NCI-H2227 treated with DMSO at 0.1 percent for 48 hours (cell line): Measurements from ENCODE around the gene AAR2.

Experiments used
- DNase-seq: peaks from one replicate; lab custom pipeline; 2025; lab: John Stamatoyannopoulos, UW

AAR2 gene, protein sequence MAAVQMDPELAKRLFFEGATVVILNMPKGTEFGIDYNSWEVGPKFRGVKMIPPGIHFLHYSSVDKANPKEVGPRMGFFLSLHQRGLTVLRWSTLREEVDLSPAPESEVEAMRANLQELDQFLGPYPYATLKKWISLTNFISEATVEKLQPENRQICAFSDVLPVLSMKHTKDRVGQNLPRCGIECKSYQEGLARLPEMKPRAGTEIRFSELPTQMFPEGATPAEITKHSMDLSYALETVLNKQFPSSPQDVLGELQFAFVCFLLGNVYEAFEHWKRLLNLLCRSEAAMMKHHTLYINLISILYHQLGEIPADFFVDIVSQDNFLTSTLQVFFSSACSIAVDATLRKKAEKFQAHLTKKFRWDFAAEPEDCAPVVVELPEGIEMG

DNA sequence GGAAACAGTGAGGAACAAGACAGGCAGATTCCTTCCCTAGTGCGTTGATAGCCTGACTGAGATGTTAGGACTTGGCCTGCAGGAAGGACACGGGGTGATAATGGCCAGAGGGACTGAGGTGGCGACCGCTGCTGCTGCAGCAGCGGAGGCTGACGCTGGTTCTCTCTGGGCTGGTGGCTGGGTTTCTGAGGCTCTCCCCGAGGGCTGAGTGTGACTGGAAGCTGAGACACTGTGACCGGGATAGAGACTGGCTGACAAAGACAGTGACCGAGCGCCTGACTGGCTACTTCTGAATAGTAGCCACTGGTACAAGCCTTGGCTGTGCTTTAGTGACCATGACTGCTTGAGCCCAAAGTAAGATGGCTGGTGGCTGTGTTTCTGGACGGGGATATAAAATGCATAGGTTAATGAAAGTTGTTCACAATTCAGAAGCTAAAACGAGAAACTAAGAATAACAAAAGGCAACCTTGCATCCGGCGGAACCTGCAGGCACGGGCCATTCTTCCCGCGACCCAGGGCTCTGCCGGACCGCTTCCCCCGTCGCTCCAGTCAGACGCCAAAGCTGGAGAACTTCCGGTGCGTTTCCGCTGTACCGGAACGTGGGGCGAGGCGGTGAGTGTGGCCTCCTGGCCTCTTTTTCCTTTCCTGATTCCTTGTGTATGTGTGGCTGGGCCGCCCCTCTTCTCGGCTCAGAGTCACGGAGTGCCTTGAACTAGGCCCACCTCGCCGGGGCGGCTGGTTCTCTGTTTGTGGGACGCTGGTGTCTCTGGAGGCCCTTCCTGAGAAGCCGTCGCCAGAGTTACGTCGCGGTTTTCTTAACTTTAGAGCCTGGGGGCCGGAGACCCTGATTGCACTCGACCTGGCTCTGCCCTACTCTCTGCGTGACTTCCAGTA, at the start of gene AAR2:
Gene AAR2 (plus strand): TSS at position 587 of the 894 bp plus-strand sequence. CDS start 3,391 bp downstream, outside the sequence.
- peak; percentile 84 for DNase-seq

DNA sequence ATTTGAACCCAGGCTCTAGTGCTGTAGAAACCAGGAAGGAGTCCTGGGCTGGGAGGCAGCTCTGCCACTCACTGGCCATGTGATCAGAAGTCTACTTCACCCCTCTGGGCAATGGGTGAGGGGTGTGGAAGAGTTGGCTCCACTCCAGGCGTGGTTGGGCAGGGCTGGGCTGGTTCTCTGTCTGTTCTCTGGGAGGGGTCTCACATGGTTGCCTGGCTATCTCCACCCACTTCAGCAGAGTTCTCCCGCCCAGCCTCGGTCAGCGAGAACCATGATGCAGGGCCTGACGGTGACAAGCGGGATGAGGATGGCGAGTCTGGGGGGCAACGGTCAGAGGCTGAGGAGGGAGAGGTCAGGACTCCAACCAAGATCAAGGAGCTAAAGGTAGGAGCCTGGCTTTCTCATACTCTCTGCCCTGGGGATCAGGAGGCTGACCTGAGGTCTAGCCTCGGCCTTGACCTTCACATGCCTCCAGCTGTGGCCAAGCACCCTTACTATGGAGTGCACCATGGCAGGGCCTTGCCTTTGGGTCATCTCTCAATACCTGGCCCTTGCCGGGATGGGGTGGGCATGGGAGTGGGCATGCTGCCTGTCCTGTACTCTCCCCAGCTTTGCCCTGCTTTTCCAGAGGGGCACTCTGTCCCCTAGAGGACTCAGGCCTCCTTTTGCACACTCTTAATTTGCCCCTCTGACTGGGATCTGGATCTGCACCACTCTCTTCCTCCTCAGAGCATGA, 42.1 kb upstream of the AAR2 start:
- DNase-seq, result no peak

DNA sequence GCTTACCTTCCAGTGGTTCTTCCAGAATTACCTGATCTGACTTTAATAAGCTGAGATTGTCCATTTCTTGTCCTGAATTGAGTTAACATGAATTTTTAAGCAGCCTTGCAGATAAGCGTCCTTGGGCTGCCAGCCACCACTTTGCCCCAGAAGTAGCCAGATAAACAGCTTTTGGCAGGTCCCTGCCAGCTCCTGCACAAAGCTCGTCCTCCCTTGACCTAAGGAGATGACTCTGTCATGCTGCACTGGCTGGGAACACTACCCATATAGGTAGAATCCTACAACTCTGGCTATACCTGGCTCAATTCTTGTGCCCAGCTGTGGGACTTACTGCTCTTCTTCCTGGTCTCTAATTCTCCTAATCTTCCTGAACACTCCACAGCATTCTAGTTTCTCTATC, 39.6 kb upstream of the AAR2 start:
- DNase-seq, result no peak

DNA sequence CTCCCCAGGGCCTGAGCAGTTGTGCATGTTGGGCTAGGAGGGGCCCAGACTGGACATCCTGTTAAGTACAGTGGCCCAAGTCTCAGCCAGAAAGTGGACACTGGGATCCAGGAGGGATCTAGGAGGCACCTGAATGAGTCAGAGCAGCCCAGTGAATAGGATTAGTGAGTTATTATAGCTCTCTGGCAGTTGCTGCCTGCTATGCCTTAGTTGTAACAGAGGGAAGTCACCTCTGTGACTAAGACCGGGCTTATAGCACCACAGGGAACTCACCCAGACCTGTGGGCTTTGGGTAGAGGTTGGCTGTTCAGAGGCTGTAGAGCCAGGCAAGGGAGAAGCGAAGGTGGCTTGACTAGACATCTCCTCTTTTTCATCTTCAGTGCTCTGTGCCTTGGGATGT, 39.0 kb upstream of the AAR2 start:
- DNase-seq, result no peak

DNA sequence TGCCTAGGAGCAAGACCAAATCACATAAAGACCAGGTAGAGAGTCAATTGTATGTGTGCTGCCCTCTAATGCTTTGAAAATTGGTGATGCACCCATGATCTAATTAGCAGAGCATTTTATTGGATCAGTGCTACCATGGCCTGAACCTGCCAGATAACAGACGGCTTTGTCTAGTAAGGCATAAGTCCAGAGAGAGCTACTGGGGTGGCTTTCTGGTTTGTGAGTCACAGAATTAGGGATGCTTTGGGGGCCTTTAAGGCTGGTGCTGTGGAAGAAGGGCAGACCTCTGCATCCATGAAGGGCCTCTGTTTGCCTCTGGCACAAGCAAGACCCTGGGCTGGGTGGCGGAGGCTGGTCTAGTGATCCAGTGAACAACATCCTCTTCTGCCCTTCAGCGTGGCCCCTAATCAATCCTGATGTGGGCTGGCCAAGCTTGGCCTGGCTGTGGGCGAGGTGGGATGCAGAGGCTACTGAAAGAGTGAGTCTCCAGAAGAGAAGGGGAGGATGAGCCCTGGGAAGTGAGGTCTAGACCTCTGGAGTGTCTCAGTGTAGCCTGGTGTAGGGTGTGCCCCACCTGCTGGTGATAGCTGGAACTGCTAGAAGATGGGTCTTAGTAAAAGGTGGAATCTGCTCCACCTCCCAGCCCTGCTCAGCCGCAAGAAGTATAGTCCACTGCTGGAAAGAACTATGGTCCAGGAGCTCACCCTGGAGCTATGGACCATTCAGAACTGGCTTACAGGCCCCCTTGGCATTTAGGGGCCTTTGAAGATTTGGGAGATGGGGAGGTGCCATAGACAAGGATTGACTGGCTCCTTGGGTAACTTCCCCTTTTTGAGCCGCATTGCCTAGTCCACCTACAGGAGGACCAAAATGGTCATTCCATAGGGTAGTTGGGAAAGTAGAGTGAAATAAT, 36.7 kb upstream of the AAR2 start:
- peak; percentile 85 for DNase-seq

DNA sequence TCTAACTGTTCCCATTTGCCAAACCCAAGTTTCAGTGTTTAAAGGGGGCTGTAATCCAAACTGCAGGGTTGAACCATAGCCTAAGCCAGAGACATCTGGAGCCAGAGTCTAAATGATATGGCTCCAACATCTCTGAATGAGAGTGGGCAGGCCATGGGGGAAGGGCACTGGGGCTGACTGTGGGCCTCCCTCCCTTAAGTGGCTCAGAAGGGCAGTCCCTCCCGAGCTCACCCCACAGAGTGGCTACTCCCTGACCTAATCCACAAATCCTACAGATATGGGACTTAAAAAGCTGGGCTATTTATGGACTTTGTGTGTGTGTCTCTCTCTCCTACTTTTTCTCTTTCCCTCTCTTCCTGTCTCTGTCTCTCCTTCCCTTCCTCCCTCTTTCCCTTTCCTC, 35.8 kb upstream of the AAR2 start:
- no peak for DNase-seq

DNA sequence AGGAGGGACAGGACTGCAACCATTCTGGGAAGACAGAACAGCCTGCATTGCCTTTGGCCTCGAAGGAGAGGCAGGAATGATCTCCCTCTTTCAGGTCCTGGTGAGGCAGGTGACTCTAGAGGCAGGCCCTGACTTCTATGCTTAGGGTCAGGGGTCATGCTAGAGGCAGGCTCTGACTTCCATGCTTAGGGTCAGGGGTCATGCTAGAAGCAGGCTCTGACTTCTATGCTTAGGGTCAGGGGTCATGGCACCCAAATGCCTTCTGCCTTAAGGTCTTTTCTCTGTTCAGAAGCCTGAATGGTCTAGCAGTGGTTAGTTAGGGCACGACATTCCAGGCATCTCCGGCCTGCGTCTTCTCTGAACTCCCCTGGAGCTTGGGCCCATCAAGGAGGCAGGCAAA, 35.1 kb upstream of the AAR2 start:
- no peak for DNase-seq

DNA sequence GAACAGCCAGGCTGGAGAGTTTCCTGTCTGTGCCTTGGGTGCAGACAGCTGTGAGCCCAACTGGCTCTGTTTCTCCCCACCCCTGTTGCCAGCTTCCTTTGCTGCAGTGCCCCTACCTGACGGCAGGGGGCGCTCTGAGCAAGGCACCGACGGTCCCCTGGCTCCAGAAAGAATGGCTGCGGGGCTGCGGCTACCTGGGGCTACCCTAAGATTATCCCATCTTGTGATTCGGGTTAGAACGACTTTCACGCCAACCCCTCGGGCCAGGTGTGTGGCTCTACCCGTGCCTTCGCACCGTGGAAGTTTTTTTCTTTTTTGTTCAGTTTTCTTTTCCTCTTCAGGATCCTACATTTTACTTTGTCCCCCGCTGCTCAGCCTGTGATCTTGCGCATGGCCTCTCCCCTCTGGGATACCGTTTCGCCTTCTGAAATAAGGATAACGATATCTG, 33.4 kb upstream of the AAR2 start:
- peak; percentile 31 for DNase-seq

DNA sequence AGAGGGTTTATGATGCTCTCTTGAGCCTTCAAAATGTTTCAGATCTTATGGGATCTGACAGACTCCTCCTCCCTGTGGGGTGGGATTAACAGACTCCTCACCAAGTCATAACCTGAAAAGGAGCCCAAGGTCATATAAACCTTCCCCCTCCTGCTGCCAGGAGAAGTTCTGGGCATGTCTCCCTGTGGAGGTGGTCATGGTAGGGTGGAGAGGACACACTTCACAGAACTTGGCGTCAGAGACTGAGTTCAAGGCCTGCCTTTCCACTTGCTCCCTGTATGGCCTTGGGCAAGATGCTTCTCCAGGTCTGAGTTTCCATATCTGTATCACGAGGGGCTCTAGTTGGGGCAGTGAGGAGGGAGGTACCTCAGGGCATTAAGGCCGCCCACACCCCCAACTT, 32.4 kb upstream of the AAR2 start:
- no peak for DNase-seq

DNA sequence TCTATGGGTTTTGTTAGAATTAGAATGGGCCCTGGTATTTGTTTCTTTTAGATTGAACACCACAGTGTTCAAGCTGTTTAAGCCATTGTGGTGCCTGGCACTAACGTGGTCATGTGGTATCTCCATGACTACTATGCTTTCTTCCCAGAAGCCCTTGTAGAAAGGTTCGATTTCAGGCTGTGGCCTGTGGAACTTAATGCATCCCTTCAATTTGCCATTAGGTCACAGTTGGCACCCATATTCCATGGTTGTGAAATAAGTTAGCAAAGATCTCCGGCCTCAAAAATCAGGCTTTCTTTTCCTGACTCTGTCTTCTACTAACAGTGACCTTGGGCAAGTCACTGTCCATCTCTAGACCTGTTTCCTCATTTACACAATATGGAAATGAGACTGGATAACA, 31.3 kb upstream of the AAR2 start:
- DNase-seq, result no peak

DNA sequence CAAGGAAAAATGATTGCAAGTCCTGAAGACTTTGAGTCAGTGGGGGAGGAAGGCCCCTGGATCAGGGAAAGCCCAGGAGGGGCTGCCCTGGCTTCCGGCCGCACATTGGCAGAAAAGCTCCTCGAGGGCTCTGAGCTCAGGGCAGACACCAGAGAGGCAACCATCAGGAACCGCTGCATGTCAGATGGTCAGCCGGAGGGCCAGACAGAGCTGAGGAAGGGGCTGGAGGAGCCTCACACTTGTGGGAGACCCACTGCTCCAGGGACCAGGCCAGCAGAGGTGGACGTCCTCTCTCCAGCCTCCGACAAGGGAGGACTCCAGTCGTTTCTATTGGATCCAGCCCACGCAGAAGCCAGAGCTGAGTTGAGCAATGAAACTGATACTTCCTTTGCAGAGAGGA, 30.2 kb upstream of the AAR2 start:
- no peak for DNase-seq

DNA sequence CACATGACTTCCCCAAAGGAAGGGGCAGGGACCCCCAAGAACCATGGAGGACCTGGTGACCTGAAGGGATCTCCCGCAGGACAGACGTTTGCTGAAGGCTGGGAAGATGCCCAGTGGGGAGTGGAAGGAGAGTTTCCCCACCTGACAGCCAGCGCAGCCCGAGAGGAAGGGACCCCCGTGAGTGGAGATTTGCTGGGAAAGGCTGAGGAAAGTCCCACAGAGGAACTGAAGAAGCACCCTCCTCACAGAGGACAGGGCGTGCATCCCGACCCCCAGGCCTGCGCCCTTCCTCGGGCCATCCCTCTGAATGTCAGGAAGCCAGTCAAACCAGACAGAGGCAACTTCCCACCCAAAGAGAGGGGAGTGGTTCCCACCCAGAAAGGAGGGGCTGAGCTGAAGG, 29.6 kb upstream of the AAR2 start:
- DNase-seq, result no peak

DNA sequence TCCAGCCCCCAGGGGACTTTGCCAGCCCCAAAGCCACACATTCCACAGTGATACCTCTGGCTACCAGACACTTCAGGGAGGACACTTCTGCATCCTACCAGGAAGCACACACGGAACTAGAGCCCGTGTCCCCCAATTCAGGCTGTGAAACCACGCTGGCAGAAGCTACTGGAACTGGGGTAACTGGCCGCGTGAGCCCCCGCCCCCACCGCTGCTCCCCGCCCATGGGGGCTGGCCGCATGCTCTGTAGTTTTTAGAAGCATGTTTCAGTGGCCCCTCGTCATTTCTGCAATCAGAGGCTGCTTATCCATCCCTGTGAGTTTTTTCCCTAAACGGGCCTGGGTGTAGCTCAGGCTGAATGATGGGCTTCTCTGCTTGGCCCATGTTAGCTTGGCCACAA, 28.7 kb upstream of the AAR2 start:
- DNase-seq, result no peak

DNA sequence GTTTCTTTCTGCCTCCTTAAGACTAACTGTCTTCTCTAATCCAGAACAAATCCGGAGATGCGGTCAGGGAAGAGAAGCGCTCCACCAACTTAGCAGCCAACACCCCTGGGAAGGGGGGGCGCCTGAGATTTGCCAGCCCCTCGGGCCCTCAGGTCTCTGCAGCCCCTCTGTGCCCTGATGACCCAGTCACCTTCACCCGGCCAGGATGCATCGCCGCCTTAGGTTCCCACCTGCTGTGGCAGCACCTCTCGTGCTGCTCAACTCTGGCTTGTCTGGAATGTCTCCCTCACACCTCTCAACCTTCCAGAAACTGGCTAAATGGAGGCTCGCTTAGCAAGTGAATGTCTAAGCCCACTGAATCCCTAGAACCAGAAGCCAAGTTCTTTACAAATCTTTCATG, 28.0 kb upstream of the AAR2 start:
- DNase-seq, result no peak

DNA sequence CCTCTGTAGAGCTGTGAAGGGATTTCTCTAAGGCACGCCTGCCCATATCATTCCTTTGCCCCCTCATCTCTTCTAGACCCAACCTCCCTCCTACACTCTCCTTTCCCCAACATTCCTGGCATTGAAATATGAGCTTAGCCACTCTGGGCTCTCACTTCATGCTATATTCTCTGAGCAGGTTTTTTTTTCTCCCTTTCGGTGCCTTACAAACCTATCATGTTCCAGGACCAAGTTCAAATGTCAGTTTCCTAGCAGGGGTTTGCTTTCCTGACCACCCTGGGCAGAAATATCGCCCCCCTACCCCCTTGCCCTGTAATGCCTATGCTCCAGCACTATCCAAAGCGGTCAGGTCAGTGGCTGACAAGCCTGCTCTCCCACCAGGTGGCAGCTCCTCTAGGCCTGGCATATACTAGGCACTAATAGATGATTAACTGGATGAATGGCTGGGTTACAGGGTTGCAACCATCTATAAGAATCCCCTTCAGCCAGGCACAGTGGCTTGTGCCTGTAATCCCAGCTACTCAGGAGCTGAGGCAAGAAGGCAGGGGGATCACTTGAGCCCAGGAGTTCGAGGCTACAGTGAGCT, 25.7 kb upstream of the AAR2 start:
- DNase-seq, result no peak

DNA sequence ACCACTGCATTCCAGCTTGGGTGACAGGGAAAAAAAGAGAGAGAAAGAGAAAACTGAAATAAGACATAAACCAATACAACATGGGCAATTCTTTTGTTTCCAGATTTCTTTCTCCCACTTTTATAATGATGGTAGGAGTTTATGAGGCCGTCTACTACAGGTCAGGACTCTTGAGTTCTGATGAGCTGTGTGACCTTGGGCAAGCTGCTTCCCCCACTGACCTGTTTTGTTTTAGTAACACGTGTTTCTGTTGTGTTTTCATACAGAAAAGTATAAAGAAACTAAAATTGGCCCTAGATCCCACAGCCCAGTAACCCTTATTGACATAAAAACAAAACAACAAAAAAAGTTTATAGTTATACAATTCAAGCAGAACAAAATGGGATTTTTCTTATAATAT, 22.9 kb upstream of the AAR2 start:
- no peak for DNase-seq

DNA sequence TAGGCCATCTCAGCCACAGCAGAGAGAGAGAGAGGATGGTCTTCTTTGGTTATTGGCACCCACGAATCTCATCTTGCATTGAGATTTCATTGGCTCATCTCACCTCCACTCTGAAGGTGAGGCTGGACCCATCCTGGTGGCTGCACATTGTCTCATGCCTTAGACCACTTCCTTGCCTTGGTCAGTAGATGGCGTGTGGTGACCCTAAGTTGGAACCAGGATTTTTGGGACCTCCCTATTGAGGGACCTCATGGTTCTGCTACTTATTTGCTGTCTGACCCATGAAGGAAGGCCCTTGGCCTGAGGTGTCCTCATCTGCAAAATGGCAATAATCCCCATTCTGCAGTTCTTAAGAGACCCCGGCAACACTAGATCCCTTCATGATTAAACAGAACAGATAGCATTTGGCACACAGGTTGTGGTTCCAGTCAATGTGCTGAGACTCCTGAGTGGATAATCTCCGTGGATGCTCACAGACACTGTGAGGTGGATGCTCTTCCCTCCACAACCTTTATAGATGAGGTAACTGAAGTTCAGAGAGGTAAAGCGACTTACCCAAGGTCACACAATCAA, 21.5 kb upstream of the AAR2 start:
- no peak for DNase-seq

DNA sequence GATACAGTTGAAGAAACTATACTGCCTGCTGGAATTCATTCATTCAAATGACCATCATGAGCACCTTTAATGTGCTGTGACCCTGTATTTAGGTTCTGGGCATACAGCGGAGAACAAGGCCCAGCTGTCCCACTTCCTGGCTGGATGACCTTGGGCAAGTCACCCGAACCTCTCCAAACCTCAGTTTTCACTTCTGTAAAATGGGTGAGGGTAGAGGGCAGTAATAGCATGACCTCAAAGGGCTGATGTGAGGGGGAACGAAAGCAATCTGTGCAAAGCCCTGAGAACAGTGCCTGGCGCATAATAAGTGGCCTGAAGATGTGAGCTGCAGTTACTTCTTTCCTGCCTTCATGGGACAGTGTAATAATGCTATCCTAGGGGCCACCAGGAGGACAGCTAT, 20.5 kb upstream of the AAR2 start:
- no peak for DNase-seq

DNA sequence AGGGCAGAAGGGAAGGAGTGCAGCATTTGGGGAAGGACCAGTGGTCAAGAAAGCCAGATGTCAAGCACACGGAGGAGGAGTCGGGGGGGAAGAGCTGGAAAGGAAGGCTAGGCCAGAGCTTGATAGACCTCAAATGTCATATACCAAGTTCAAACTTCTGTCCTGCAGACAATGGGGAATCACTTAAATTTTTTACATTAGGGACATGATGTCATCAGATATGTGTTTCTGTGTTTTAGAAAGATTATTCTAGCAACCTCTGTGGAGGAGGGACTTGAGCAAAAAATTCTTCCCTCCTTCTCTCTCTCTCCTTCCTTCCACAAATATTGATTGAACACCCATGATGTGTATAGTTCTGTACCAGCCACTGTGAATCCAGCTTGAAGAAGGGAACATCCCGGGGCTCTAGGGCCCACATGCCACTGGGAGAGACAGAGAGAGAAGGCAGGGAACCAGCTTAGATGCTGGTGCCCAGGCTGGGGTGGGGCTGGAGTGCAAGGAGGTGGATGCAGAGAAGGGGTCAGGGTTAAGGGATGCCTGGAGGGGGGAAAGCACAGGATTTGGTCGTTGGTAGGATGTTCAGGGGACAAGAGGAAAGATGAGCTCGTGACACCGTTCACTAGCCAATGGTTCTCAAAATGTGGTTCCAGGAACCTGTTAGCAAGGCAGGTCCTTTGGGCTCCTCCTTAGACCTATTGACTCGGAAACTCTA, 19.8 kb upstream of the AAR2 start:
- DNase-seq, result no peak

DNA sequence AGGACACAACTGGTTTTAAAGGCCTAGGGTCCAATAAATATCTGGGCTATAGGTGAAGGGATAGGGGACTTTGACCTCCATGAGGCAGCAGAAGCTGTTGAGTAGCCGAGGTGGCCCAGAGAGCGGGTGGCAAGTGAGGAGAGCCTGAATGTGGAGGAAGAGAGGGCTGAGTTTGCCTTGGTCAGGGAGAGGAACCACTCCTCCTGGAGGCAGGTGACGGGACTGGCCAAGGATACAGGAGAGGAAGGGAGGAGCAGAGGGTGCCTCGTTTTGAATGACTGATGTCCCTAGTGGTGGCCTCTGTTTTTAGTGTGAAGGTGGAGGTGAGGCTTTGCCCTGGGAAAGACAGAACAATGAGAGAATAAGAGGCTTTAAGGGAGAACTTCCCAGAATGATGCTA, 19.1 kb upstream of the AAR2 start:
- DNase-seq, result no peak
